ENCODE data around the gene G2E3. TPM values are rescaled to one million over a fixed set of nuclear protein-coding genes. Genes with fewer than 3 reads are reported as not detected.

The G2E3 gene
- total and polyA plus RNA-seq, 2 experiments from 2014 or later: 67.4 to 113 TPM

Small RNAs within 50 kb of the gene (small RNA-seq; reads per million reads assigned to genes)
- not detected for gene RF02271 (ENCODE audit: low replicate concordance)

Other genes starting within 250 kb of the G2E3 start
- 77.6 and 80.2 TPM in 2 replicates for gene SCFD1, start 63.2 kb downstream of the G2E3 start, total RNA-seq (2014; rRNA removed; shearing (Covaris generic))
- 99.2 and 110 TPM in 2 replicates for gene SCFD1, start 63.2 kb downstream of the G2E3 start, polyA plus RNA-seq (2016; fragmentation: Nextera tagmentation; extraction: Ambion mirVana)